B cell (primary cell): ENCODE measurements around the gene WDR41. TPM values are rescaled to one million over a fixed set of nuclear protein-coding genes. Genes with fewer than 3 reads are reported as not detected.

Experiments
- ATAC-seq: fragments of 200-7000 bp; cut with Tn5 transposase; one replicate; pipeline ENCODE4 v1.10.0; 2021; ENCODE audit warnings: low read depth, mild to moderate bottlenecking, moderate number of reproducible peaks, moderate library complexity
- CTCF ChIA-PET: fragments of 350-600 bp; sonication (Branson Sonifier 250); formaldehyde crosslinking; loops from one replicate; lab custom pipeline; 2021; ENCODE audit warnings: antibody characterized with exemption, inconsistent platforms; lab: Charles Lee
- POLR2A ChIA-PET: fragments of 350-600 bp; sonication (Branson Sonifier 250); formaldehyde crosslinking; loops from one replicate; lab custom pipeline; 2021; ENCODE audit warnings: antibody characterized with exemption; lab: Charles Lee
- DNase-seq: peaks from one replicate; pipeline ENCODE4 v3.0.0; 2013
- H2AFZ ChIP-seq: 2 replicates; pipeline ENCODE4 v1.6.1; 2012; ENCODE audit warnings: mild to moderate bottlenecking, low read depth, low read length; ENCODE audit not compliant: insufficient read depth, poor library complexity, severe bottlenecking
- H3K27ac ChIP-seq, 2 donors: 1 replicate in 1 of 2; 2 replicates in 1 of 2; pipeline ENCODE4 v1.5.1; 2012 to 2013; ENCODE audit warnings: low read length in 2 of 2, mild to moderate bottlenecking in 2 of 2, moderate library complexity in 1 of 2
- H3K27me3 ChIP-seq, 4 experiments: fragments of 200-600 bp in 1 of 4; sonication (generic) in 1 of 4; replicated peaks in 1 of 4; 1 replicate in 2 of 4; 2 replicates in 2 of 4; pipeline versions ENCODE4 v1.6.1 to v1.7.0; 2013 to 2016; ENCODE audit warnings: low read length in 3 of 4, mild to moderate bottlenecking in 2 of 4, mixed read lengths in 1 of 4, moderate library complexity in 1 of 4; ENCODE audit not compliant: insufficient read depth in 4 of 4, control insufficient read depth in 3 of 4; ENCODE audit errors: control extremely low read depth in 1 of 4
- H3K36me3 ChIP-seq, 2 experiments: replicated peaks in 1 of 2; 1 replicate in 1 of 2; 2 replicates in 1 of 2; pipeline versions ENCODE4 v1.6.1 to v1.7.1; 2013; ENCODE audit warnings: low read length in 1 of 2; ENCODE audit not compliant: insufficient read depth in 2 of 2, control insufficient read depth in 1 of 2; ENCODE audit errors: control extremely low read depth in 1 of 2, extremely low read depth in 1 of 2
- H3K4me1 ChIP-seq, 2 donors: fragments of 200-600 bp in 1 of 2; sonication (generic) in 1 of 2; 1 replicate in 1 of 2; 2 replicates in 1 of 2; pipeline versions ENCODE4 v1.5.1 to v1.6.1; 2013 to 2017; ENCODE audit warnings: low read length in 2 of 2; ENCODE audit not compliant: control insufficient read depth in 2 of 2, insufficient read depth in 2 of 2
- H3K4me2 ChIP-seq: replicated peaks from 2 replicates; pipeline ENCODE3; 2012; ENCODE audit warnings: mild to moderate bottlenecking, low read depth, low read length; ENCODE audit not compliant: poor library complexity, severe bottlenecking
- H3K4me3 ChIP-seq, 5 experiments: fragments of 200-600 bp in 1 of 5; sonication (generic) in 1 of 5; 1 replicate in 3 of 5; 2 replicates in 2 of 5; pipeline versions ENCODE4 v1.5.1 to v1.7.0; 2011 to 2016; ENCODE audit warnings: low read length in 4 of 5, mild to moderate bottlenecking in 4 of 5, low read depth in 2 of 5, control low read depth in 1 of 5, moderate library complexity in 1 of 5; ENCODE audit not compliant: insufficient read depth in 1 of 5; ENCODE audit errors: control extremely low read depth in 1 of 5, extremely low read depth in 1 of 5
- H3K79me2 ChIP-seq: fragments of 200-600 bp; sonication (generic); one replicate; pipeline ENCODE4 v1.6.0; 2016; ENCODE audit warnings: low read length; ENCODE audit not compliant: control insufficient read depth, insufficient read depth
- H3K9ac ChIP-seq: fragments of 200-600 bp; sonication (generic); 2 replicates; pipeline ENCODE4 v1.6.1; 2017; ENCODE audit warnings: mild to moderate bottlenecking, low read length, moderate library complexity
- H3K9me3 ChIP-seq, 3 donors: one replicate each; pipeline versions ENCODE4 v1.6.1 to v1.7.1; 2013; ENCODE audit warnings: low read length in 2 of 3; ENCODE audit not compliant: control insufficient read depth in 2 of 3, insufficient read depth in 1 of 3; ENCODE audit errors: control extremely low read depth in 1 of 3
- H4K20me1 ChIP-seq: 2 replicates; pipeline ENCODE4 v1.6.0; 2012; ENCODE audit warnings: mild to moderate bottlenecking, low read length; ENCODE audit not compliant: insufficient read depth, control insufficient read depth, poor library complexity, severe bottlenecking
- H3K27ac Mint-ChIP-seq: one replicate; pipeline ENCODE4 v1.8.0; 2021; ENCODE audit warnings: mixed read lengths
- H3K27me3 Mint-ChIP-seq: one replicate; pipeline ENCODE4 v1.8.0; 2021; ENCODE audit warnings: mixed read lengths
- H3K4me1 Mint-ChIP-seq: one replicate; pipeline ENCODE4 v1.8.0; 2021; ENCODE audit warnings: mixed read lengths
- H3K4me3 Mint-ChIP-seq: one replicate; pipeline ENCODE4 v1.8.0; 2021; ENCODE audit warnings: mixed read lengths
- H3K9me3 Mint-ChIP-seq: one replicate; pipeline ENCODE4 v1.8.0; 2022; ENCODE audit warnings: mixed read lengths; ENCODE audit not compliant: insufficient read depth
- EZH2 ChIP-seq: IDR thresholded peaks from 2 replicates; pipeline ENCODE4 v1.6.1; 2012; ENCODE audit warnings: borderline replicate concordance, low read depth, mild to moderate bottlenecking, moderate library complexity, low read length; ENCODE audit not compliant: insufficient read depth, poor library complexity, severe bottlenecking
- WGBS: methylation state at CpG from one replicate; pipeline ENCODE4 v1.1.5; 2013; ENCODE audit warnings: missing lambda C conversion rate; ENCODE audit not compliant: insufficient coverage; 5-methylcytosine and 5-hydroxymethylcytosine counted together
- intact Hi-C: fragments of 100-400 bp; cut with micrococcal nuclease; formaldehyde crosslinking; loops from one replicate; pipeline ENCODE4 v1.10.0; 2022
- polyA plus RNA-seq: library from polyadenylated mRNA; depleted of rRNA; stranded (reverse); fragments of >200 nt; gene quantifications from 2 replicates; pipeline ENCODE4 v1.2.3, GENCODE V29; 2012
- total RNA-seq, 2 donors: library from RNA; stranded (reverse); fragments of 120-200 nt in 1 of 2; gene quantifications; 1 replicate in 1 of 2; 2 replicates in 1 of 2; pipeline versions ENCODE4 v1.2.3 to v1.2.4, GENCODE V29; 2013 to 2022
- TF ChIP-seq, protein P1 (sequence below): fragments of 200-600 bp; IDR thresholded peaks from one replicate; pipeline ENCODE4 v1.8.0; 2022; ENCODE audit warnings: antibody characterized with exemption, mild to moderate bottlenecking

WDR41 gene
- total and polyA plus RNA-seq, 2 donors (not counting 1 experiment from before 2014, with no cell fraction given), result 9.0 to 30.6 TPM

- TF ChIP-seq, protein P1, sequence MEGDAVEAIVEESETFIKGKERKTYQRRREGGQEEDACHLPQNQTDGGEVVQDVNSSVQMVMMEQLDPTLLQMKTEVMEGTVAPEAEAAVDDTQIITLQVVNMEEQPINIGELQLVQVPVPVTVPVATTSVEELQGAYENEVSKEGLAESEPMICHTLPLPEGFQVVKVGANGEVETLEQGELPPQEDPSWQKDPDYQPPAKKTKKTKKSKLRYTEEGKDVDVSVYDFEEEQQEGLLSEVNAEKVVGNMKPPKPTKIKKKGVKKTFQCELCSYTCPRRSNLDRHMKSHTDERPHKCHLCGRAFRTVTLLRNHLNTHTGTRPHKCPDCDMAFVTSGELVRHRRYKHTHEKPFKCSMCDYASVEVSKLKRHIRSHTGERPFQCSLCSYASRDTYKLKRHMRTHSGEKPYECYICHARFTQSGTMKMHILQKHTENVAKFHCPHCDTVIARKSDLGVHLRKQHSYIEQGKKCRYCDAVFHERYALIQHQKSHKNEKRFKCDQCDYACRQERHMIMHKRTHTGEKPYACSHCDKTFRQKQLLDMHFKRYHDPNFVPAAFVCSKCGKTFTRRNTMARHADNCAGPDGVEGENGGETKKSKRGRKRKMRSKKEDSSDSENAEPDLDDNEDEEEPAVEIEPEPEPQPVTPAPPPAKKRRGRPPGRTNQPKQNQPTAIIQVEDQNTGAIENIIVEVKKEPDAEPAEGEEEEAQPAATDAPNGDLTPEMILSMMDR, result no peak
- no peak for TF ChIP-seq EZH2
- Mint-ChIP-seq H3K9me3 (peaks cover 7% of the 10 kb centered on the region), H3K4me3 (no peak overlapping the region), H3K27me3 (peaks cover 29% of the 10 kb centered on the region), H3K4me1 (peaks cover 2% of the 10 kb centered on the region), H3K27ac (no peak overlapping the region)
- no CpG with 5 or more reads among the region's 2 CpGs for WGBS
- Histone ChIP-seq H3K27ac (no peak overlapping the region), H3K4me1 (no peaks in the 10 kb centered on the region), H3K79me2 (no peaks in the 10 kb centered on the region), H3K9me3 (peaks cover 0 to 4% (median 0%) of the 10 kb centered on the region in 3 donors), H2AFZ (no peak overlapping the region), H3K9ac (no peak overlapping the region), H3K27me3 (no peaks in the 10 kb centered on the region), H4K20me1 (no peaks in the 10 kb centered on the region), H3K4me3 (no peak overlapping the region), H3K4me2 (no peak overlapping the region), H3K36me3 (no peaks in the 10 kb centered on the region)
- no peak for DNase-seq
- no peak for ATAC-seq
- intact Hi-C loops, result loop anchor here (10.0 kb wide), 2 partner anchors 125 to 785 kb away; partner anchors contain the start of gene F2R
- CTCF ChIA-PET, result interaction anchor here (2.5 kb wide), 1 partner anchor 8 kb away, joined by 6 read pairs; the partner anchor contains the start of gene WDR41
- POLR2A ChIA-PET, result no interaction called here
Observed at GRCh38 chr5:77499973-77500372, 7.9 kb upstream of the WDR41 start.

DNA sequence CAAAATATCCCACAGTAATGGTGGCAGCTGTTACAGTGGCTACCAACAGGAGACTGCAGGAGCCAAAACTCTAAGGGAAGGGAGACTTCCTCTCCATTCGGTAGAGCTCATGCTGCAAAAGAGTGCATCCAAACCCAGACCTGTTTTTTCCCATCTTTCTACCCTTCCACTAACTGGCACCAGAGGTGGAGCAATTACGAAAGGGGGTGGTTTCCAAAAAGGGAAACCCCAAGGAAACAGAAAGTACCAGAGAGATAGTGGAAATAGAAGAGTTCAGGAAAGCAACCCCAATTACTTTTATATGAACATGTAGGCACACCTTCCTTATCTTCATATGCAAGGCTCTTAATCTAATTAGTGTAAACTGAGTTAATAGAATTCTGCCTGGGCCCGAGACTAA lies 7.3 kb upstream of the WDR41 start:
- Mint-ChIP-seq H3K27ac (no peak overlapping the region), H3K4me1 (peaks cover 4% of the 10 kb centered on the region), H3K9me3 (peaks cover 6% of the 10 kb centered on the region), H3K27me3 (peaks cover 28% of the 10 kb centered on the region), H3K4me3 (no peak overlapping the region)
- ATAC-seq, result no peak
- no peak overlapping the region for H3K4me3 ChIP-seq
- no peaks in the 10 kb centered on the region for H3K36me3 ChIP-seq
- no peaks in the 10 kb centered on the region for H3K27me3 ChIP-seq
- no peak overlapping the region for H3K27ac ChIP-seq
- CTCF ChIA-PET, result no interaction called here
- H3K9ac ChIP-seq, result no peak overlapping the region
- intact Hi-C loops, result loop anchor here (10.0 kb wide), 2 partner anchors 125 to 785 kb away; partner anchors contain the start of gene F2R
- POLR2A ChIA-PET, result no interaction called here
- H3K79me2 ChIP-seq, result no peaks in the 10 kb centered on the region
- H3K4me1 ChIP-seq, result no peaks in the 10 kb centered on the region
- no peak overlapping the region for H3K4me2 ChIP-seq
- peaks cover 0 to 4% (median 0%) of the 10 kb centered on the region in 3 donors for H3K9me3 ChIP-seq
- TF ChIP-seq EZH2, result no peak
- TF ChIP-seq, protein P1, result no peak
- DNase-seq, result no peak
- H4K20me1 ChIP-seq, result no peaks in the 10 kb centered on the region
- no CpG with 5 or more reads among the region's 3 CpGs for WGBS
- no peak overlapping the region for H2AFZ ChIP-seq
